HCT116 (cell line): Measurements from ENCODE around the gene GP1BA.

Experiments
- CTCF ChIP-seq, 3 experiments: fragments of 200-600 bp in 1 of 3; sonication (generic) in 1 of 3; IDR thresholded peaks in 2 of 3; conservative IDR thresholded peaks in 1 of 3; 2 replicates each; pipeline ENCODE4 v1.5.1; 2012 to 2017; ENCODE audit warnings: low read depth in 2 of 3, low read length in 2 of 3, antibody characterized with exemption in 1 of 3, borderline replicate concordance in 1 of 3, control low read depth in 1 of 3, mild to moderate bottlenecking in 1 of 3, mixed read lengths in 1 of 3, mixed run types in 1 of 3, moderate library complexity in 1 of 3; ENCODE audit not compliant: insufficient read depth in 1 of 3
- FOSL1 ChIP-seq: IDR thresholded peaks from 2 replicates; pipeline ENCODE4 v1.6.1; 2012; ENCODE audit warnings: low read depth
- MAX ChIP-seq: IDR thresholded peaks from 2 replicates; pipeline ENCODE4 v1.6.1; 2012
- POLR2A ChIP-seq: IDR thresholded peaks from 2 replicates; pipeline ENCODE4 v1.7.0; 2011; ENCODE audit warnings: borderline replicate concordance; ENCODE audit not compliant: insufficient read depth, insufficient read length; ENCODE audit errors: extremely low read depth
- POLR2AphosphoS5 ChIP-seq: IDR thresholded peaks from 2 replicates; pipeline ENCODE4 v1.6.1; 2011; ENCODE audit warnings: mild to moderate bottlenecking, low read depth, low read length, moderate library complexity
- REST ChIP-seq: IDR thresholded peaks from 2 replicates; pipeline ENCODE4 v1.6.1; 2012; ENCODE audit warnings: low read depth
- SRF ChIP-seq: IDR thresholded peaks from 2 replicates; pipeline ENCODE4 v1.6.1; 2012; ENCODE audit warnings: low read depth
- ZBTB33 ChIP-seq: IDR thresholded peaks from 2 replicates; pipeline ENCODE4 v1.6.1; 2011; ENCODE audit warnings: mild to moderate bottlenecking, low read length, moderate library complexity; ENCODE audit not compliant: insufficient replicate concordance; ENCODE audit errors: extremely low read depth
- ZFX ChIP-seq: fragments of 450-650 bp; IDR thresholded peaks from 2 replicates; pipeline ENCODE4 v1.6.1; 2017
- TF ChIP-seq, protein P1 (sequence below): IDR thresholded peaks from 2 replicates; pipeline ENCODE4 v1.6.1; 2012

DNA sequence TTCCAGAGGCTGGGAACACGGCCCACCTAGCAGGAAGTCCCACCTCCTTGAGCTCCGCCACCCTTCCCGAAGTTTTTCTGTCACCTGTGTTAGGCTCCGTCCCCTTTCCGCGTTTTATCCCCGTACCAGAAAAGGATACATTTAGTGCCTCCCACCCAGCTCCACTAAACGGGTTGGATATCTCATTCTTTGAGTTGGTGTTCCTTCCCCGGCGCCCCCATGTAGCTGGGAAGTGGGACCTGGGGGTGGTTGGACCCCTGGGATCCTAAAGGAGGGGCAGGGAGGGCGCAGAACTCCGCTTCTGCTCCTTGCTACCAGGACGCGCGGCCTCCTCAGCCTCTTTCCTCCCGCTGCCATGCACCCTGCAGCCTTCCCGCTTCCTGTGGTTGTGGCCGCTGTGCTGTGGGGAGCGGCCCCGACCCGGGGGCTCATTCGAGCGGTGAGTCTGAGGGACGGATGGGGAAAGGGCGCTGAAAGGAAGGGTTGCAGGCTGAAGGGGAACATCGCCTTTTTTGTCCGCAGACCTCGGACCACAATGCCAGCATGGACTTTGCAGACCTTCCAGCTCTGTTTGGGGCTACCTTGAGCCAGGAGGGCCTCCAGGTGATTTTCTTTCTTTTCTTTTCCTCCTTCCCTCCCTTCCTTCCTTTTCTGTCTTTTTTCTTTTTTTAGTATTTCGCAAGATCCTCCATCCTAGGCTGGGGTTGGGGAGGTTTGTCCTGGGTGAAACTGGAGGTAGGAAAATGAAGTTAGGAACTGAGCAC is 8.7 kb downstream of the GP1BA start:
- TF ChIP-seq REST (no peak), CTCF (IDR thresholded peaks at IDR 0.05 in 2 of 3, conservative IDR thresholded peaks at IDR 0.05 in 1 of 3; ENCODE audit: borderline replicate concordance in 1 of 3, insufficient read depth in 1 of 3, low read depth in 2 of 3, low read length in 2 of 3) (no peak), POLR2A (no peak), MAX (no peak; the same call in 1 of the 2 replicates), ZFX (no peak), FOSL1 (no peak), SRF (no peak), ZBTB33 (no peak), POLR2AphosphoS5 (peak; percentile 64)
- TF ChIP-seq, protein P1, sequence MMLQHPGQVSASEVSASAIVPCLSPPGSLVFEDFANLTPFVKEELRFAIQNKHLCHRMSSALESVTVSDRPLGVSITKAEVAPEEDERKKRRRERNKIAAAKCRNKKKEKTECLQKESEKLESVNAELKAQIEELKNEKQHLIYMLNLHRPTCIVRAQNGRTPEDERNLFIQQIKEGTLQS, result no peak
